Trophoblast cell (in vitro differentiated cells and primary cell): ENCODE results near the gene PDGFRB.

ENCODE experiments used
- DNase-seq, 2 donors: peaks; one replicate each; pipeline ENCODE4 v3.0.0-alpha.2; 2016
- H2AFZ ChIP-seq: 2 replicates; pipeline ENCODE4 v1.6.1; 2013; ENCODE audit warnings: low read length, moderate library complexity, mild to moderate bottlenecking; ENCODE audit not compliant: insufficient read depth, poor library complexity
- H2AK5ac ChIP-seq: 2 replicates; pipeline ENCODE4 v1.6.1; 2013; ENCODE audit warnings: mild to moderate bottlenecking, low read length
- H2BK120ac ChIP-seq: 2 replicates; pipeline ENCODE4 v1.6.1; 2013; ENCODE audit warnings: low read length, mild to moderate bottlenecking, moderate library complexity; ENCODE audit not compliant: insufficient read depth, poor library complexity
- H2BK12ac ChIP-seq: 2 replicates; pipeline ENCODE4 v1.6.1; 2013; ENCODE audit warnings: mild to moderate bottlenecking, low read length, moderate library complexity
- H2BK5ac ChIP-seq: 2 replicates; pipeline ENCODE4 v1.6.1; 2013; ENCODE audit warnings: low read length, low read depth, moderate library complexity, mild to moderate bottlenecking; ENCODE audit not compliant: poor library complexity
- H3K14ac ChIP-seq: 2 replicates; pipeline ENCODE4 v1.6.1; 2013; ENCODE audit warnings: mild to moderate bottlenecking, low read length
- H3K18ac ChIP-seq: 2 replicates; pipeline ENCODE4 v1.6.1; 2013; ENCODE audit warnings: mild to moderate bottlenecking, low read length
- H3K23ac ChIP-seq: 2 replicates; pipeline ENCODE4 v1.6.1; 2013; ENCODE audit warnings: low read length
- H3K27ac ChIP-seq: 2 replicates; pipeline ENCODE4 v1.5.1; 2013; ENCODE audit warnings: low read depth, mild to moderate bottlenecking, inconsistent platforms, low read length, moderate library complexity
- H3K27me3 ChIP-seq: 2 replicates; pipeline ENCODE4 v1.6.1; 2013; ENCODE audit warnings: inconsistent platforms, mild to moderate bottlenecking, low read length, moderate library complexity; ENCODE audit not compliant: insufficient read depth
- H3K36me3 ChIP-seq, 2 experiments: 1 replicate in 1 of 2; 2 replicates in 1 of 2; pipeline ENCODE4 v1.6.1; 2013; ENCODE audit warnings: low read length in 2 of 2, mild to moderate bottlenecking in 2 of 2, moderate library complexity in 1 of 2; ENCODE audit not compliant: insufficient read depth in 2 of 2, control insufficient read depth in 1 of 2
- H3K4ac ChIP-seq: 2 replicates; pipeline ENCODE4 v1.6.1; 2013; ENCODE audit warnings: low read depth, mild to moderate bottlenecking, low read length, moderate library complexity
- H3K4me1 ChIP-seq, 2 experiments: 1 replicate in 1 of 2; 2 replicates in 1 of 2; pipeline ENCODE4 v1.6.1; 2013; ENCODE audit warnings: low read length in 2 of 2, mild to moderate bottlenecking in 2 of 2, moderate library complexity in 1 of 2; ENCODE audit not compliant: insufficient read depth in 2 of 2, control insufficient read depth in 1 of 2
- H3K4me2 ChIP-seq: 2 replicates; pipeline ENCODE4 v1.6.1; 2013; ENCODE audit warnings: inconsistent platforms, mild to moderate bottlenecking, low read length, moderate library complexity
- H3K4me3 ChIP-seq: 2 replicates; pipeline ENCODE4 v1.5.1; 2013; ENCODE audit warnings: mild to moderate bottlenecking, low read depth, low read length, inconsistent platforms
- H3K79me1 ChIP-seq: one replicate; pipeline ENCODE4 v1.6.1; 2013; ENCODE audit warnings: low read length
- H3K79me2 ChIP-seq: 2 replicates; pipeline ENCODE4 v1.6.1; 2013; ENCODE audit warnings: low read length, mild to moderate bottlenecking; ENCODE audit not compliant: control insufficient read depth, insufficient read depth, poor library complexity
- H3K9ac ChIP-seq: 2 replicates; pipeline ENCODE4 v1.6.1; 2013; ENCODE audit warnings: mild to moderate bottlenecking, low read length
- H3K9me3 ChIP-seq: 2 replicates; pipeline ENCODE4 v1.6.1; 2013; ENCODE audit warnings: low read depth, mild to moderate bottlenecking, control low read depth, inconsistent platforms, low read length; ENCODE audit not compliant: insufficient read depth
- H4K12ac ChIP-seq: 2 replicates; pipeline ENCODE4 v1.6.1; 2013; ENCODE audit warnings: low read depth, mild to moderate bottlenecking, low read length, moderate library complexity
- H4K8ac ChIP-seq: 2 replicates; pipeline ENCODE4 v1.6.1; 2013; ENCODE audit warnings: low read depth, mild to moderate bottlenecking, low read length, moderate library complexity
- H4K91ac ChIP-seq: one replicate; pipeline ENCODE4 v1.6.1; 2013; ENCODE audit warnings: low read depth, mild to moderate bottlenecking, low read length, moderate library complexity
- WGBS: extraction: QIAGEN DNeasy Blood & Tissue Kit; methylation state at CpG from one replicate; pipeline ENCODE4 v1.1.7; 2013; ENCODE audit warnings: missing lambda C conversion rate; ENCODE audit not compliant: insufficient read length, insufficient coverage; ENCODE audit errors: extremely low coverage; 5-methylcytosine and 5-hydroxymethylcytosine counted together

The PDGFRB gene

DNA sequence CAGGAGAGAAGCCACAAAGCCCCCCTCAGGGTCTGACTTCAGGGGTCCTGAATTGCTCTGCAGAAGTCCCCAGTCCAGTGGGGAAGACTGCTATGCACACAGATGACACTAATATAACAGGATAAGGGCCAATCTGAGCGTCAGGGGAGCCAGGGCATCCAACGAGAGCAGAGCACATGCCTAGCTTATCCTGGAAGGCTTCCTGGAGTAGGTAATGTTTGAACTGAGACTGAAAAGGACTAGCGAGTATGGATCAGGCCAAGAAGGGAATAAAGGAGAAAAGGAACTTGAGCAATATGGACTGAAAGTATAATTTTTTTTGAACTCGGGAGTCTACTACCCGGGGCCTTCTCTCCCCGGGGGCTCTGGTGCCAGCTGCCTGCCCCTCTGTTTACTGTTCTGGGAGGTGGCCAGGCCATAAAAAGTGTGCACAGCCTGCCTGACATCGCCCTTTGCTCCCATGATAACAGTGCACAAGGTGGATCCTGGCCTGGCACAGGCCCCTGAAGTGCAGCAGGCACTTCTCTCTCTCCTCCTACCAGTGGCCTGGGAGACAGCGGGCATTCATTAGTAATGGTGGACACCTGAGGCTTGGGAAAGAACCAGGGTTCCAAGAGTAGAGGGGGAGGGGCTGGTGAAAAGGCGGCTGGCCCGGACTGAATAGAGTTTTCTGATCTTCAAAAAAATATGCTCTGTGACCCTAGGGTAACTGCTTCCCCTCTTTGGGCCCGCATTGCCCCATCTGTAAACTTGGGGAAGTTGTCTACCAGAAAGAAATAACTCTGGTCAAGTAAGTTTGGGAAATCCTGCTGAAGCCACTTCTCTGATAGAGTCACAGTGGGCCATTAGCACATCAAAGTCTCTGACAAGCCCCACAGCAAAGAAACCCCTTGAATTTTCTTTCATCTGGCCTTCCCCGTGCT lies 29.6 kb upstream of the PDGFRB start:
- H2BK120ac ChIP-seq = no peak overlapping the region
- WGBS = no CpG with 5 or more reads among the region's 12 CpGs
- H3K27me3 ChIP-seq = peaks cover 19% of the 10 kb centered on the region
- no peak overlapping the region for H3K18ac ChIP-seq
- no peak overlapping the region for H2BK5ac ChIP-seq
- H2AK5ac ChIP-seq = no peak overlapping the region
- no peak overlapping the region for H4K12ac ChIP-seq
- H3K79me2 ChIP-seq = peaks cover 1% of the 10 kb centered on the region
- no peak overlapping the region for H3K23ac ChIP-seq
- no peak overlapping the region for H2AFZ ChIP-seq
- no peak overlapping the region for H3K9ac ChIP-seq
- peaks cover 5 to 6% of the 10 kb centered on the region in 2 experiments for H3K4me1 ChIP-seq
- no peak overlapping the region for H3K4me3 ChIP-seq
- H2BK12ac ChIP-seq = no peak overlapping the region
- no peak overlapping the region for H3K14ac ChIP-seq
- DNase-seq = no peak
- H4K8ac ChIP-seq = no peak overlapping the region
- H3K9me3 ChIP-seq = no peaks in the 10 kb centered on the region
- H3K4ac ChIP-seq = no peak overlapping the region
- no peak overlapping the region for H4K91ac ChIP-seq
- H3K27ac ChIP-seq = no peak overlapping the region
- H3K4me2 ChIP-seq = no peak overlapping the region
- H3K79me1 ChIP-seq = no peaks in the 10 kb centered on the region
- no peaks in the 10 kb centered on the region for H3K36me3 ChIP-seq

DNA sequence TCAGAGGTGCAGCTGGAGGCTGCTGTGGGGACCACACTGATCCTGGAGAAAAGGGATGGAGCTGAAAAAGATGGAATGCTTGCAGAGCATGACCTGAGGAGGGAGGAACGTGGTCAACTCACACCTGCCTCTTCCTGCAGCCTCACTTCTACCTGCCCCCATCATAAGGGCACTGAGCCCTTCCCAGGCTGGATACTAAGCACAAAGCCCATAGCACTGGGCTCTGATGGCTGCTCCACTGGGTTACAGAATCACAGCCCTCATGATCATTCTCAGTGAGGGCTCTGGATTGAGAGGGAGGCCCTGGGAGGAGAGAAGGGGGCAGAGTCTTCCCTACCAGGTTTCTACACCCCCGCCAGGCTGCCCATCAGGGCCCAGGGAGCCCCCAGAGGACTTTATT lies 28.4 kb upstream of the PDGFRB start:
- H2BK5ac ChIP-seq = no peak overlapping the region
- H3K4ac ChIP-seq = no peak overlapping the region
- H4K12ac ChIP-seq = no peak overlapping the region
- H3K9me3 ChIP-seq = no peaks in the 10 kb centered on the region
- no peak overlapping the region for H4K91ac ChIP-seq
- no peak overlapping the region for H2BK120ac ChIP-seq
- H3K4me1 ChIP-seq = no peaks in the 10 kb centered on the region
- H3K27me3 ChIP-seq = peaks cover 7% of the 10 kb centered on the region
- no peaks in the 10 kb centered on the region for H3K79me2 ChIP-seq
- peak; percentile 62 to 68 for DNase-seq
- H3K4me3 ChIP-seq = no peak overlapping the region
- H3K18ac ChIP-seq = no peak overlapping the region
- H3K36me3 ChIP-seq = no peaks in the 10 kb centered on the region
- H4K8ac ChIP-seq = no peak overlapping the region
- no peaks in the 10 kb centered on the region for H3K79me1 ChIP-seq
- H2BK12ac ChIP-seq = no peak overlapping the region
- no peak overlapping the region for H3K9ac ChIP-seq
- H2AK5ac ChIP-seq = no peak overlapping the region
- H3K23ac ChIP-seq = no peak overlapping the region
- H3K4me2 ChIP-seq = no peak overlapping the region
- no CpG with 5 or more reads among the region's 2 CpGs for WGBS
- H3K27ac ChIP-seq = no peak overlapping the region
- no peak overlapping the region for H3K14ac ChIP-seq
- H2AFZ ChIP-seq = no peak overlapping the region

DNA sequence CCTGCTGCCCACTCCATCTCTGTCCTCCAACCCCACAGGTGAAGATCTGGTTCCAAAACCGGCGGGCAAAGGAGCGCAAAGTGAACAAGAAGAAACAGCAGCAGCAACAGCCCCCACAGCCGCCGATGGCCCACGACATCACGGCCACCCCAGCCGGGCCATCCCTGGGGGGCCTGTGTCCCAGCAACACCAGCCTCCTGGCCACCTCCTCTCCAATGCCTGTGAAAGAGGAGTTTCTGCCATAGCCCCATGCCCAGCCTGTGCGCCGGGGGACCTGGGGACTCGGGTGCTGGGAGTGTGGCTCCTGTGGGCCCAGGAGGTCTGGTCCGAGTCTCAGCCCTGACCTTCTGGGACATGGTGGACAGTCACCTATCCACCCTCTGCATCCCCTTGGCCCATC lies 27.8 kb upstream of the PDGFRB start:
- no CpG with 5 or more reads among the region's 12 CpGs for WGBS
- H3K18ac ChIP-seq = no peak overlapping the region
- no peaks in the 10 kb centered on the region for H3K9me3 ChIP-seq

DNA sequence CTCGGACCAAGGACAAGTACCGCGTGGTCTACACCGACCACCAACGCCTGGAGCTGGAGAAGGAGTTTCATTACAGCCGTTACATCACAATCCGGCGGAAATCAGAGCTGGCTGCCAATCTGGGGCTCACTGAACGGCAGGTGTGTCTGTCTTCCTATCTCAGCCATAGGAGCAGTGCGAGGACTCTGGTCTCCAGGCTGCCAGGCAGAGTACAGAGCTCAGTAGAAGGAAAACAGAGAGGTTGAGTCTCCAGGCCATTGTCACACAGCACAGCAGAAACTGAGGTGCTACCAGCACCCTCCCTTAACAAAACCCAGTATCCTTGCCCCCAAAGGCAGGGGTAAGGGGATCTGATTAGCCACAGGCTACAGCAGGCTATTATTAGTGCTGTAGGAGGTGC lies 27.1 kb upstream of the PDGFRB start:
- no peaks in the 10 kb centered on the region for H3K4me1 ChIP-seq
- H3K27me3 ChIP-seq = no peaks in the 10 kb centered on the region
- DNase-seq = no peak
- H3K4ac ChIP-seq = no peak overlapping the region
- no peaks in the 10 kb centered on the region for H3K79me1 ChIP-seq
- H3K4me3 ChIP-seq = no peak overlapping the region
- no peak overlapping the region for H4K8ac ChIP-seq
- no peak overlapping the region for H3K9ac ChIP-seq
- WGBS = no CpG with 5 or more reads among the region's 10 CpGs
- no peak overlapping the region for H2AFZ ChIP-seq
- no peak overlapping the region for H2BK5ac ChIP-seq
- H2BK120ac ChIP-seq = no peak overlapping the region
- H3K9me3 ChIP-seq = no peaks in the 10 kb centered on the region
- no peak overlapping the region for H4K12ac ChIP-seq
- H3K27ac ChIP-seq = no peak overlapping the region
- no peak overlapping the region for H4K91ac ChIP-seq
- H3K18ac ChIP-seq = no peak overlapping the region
- no peaks in the 10 kb centered on the region for H3K36me3 ChIP-seq
- no peaks in the 10 kb centered on the region for H3K79me2 ChIP-seq
- no peak overlapping the region for H2AK5ac ChIP-seq
- H3K4me2 ChIP-seq = no peak overlapping the region
- H3K14ac ChIP-seq = no peak overlapping the region
- H2BK12ac ChIP-seq = no peak overlapping the region
- H3K23ac ChIP-seq = no peak overlapping the region

More for the DNA sequence above, 27.8 kb upstream of the PDGFRB start:
- no peaks in the 10 kb centered on the region for H3K79me1 ChIP-seq
- no peak overlapping the region for H3K27ac ChIP-seq
- no peak for DNase-seq
- no peak overlapping the region for H4K12ac ChIP-seq
- H3K4ac ChIP-seq = no peak overlapping the region
- no peak overlapping the region for H2BK12ac ChIP-seq
- H4K8ac ChIP-seq = no peak overlapping the region
- H3K4me3 ChIP-seq = no peak overlapping the region
- no peak overlapping the region for H3K4me2 ChIP-seq
- H3K27me3 ChIP-seq = peaks cover 5% of the 10 kb centered on the region
- no peaks in the 10 kb centered on the region for H3K36me3 ChIP-seq
- H3K9ac ChIP-seq = no peak overlapping the region
- H3K79me2 ChIP-seq = no peaks in the 10 kb centered on the region
- H2BK5ac ChIP-seq = no peak overlapping the region
- no peak overlapping the region for H3K23ac ChIP-seq
- H3K4me1 ChIP-seq = no peaks in the 10 kb centered on the region
- H3K14ac ChIP-seq = no peak overlapping the region
- H2AFZ ChIP-seq = no peak overlapping the region
- no peak overlapping the region for H2BK120ac ChIP-seq
- no peak overlapping the region for H2AK5ac ChIP-seq
- H4K91ac ChIP-seq = no peak overlapping the region
